KMS-11 (cell line): ENCODE measurements around the gene WNT3.

Source experiments
- H2AFZ ChIP-seq: fragments of 200-600 bp; sonication (generic); 2 replicates; pipeline ENCODE4 v1.6.1; 2016; ENCODE audit warnings: antibody characterized with exemption, mixed run types, low read depth
- H3K27ac ChIP-seq: fragments of 200-600 bp; sonication (generic); 2 replicates; pipeline ENCODE4 v1.6.1; 2016; ENCODE audit warnings: mild to moderate bottlenecking, mixed run types
- H3K27me3 ChIP-seq: fragments of 200-600 bp; sonication (generic); 2 replicates; pipeline ENCODE4 v1.6.1; 2017; ENCODE audit warnings: mild to moderate bottlenecking, low read depth, mixed run types, moderate library complexity; ENCODE audit not compliant: insufficient read depth
- H3K36me3 ChIP-seq: fragments of 200-600 bp; sonication (generic); 2 replicates; pipeline ENCODE4 v1.6.1; 2017; ENCODE audit warnings: mild to moderate bottlenecking, mixed run types; ENCODE audit not compliant: insufficient read depth
- H3K4me1 ChIP-seq: fragments of 200-600 bp; sonication (generic); 2 replicates; pipeline ENCODE4 v1.6.1; 2016; ENCODE audit warnings: mild to moderate bottlenecking, low read depth, mixed run types; ENCODE audit not compliant: poor library complexity, severe bottlenecking
- H3K4me2 ChIP-seq: fragments of 200-600 bp; sonication (generic); 2 replicates; pipeline ENCODE4 v1.7.0; 2016; ENCODE audit warnings: mild to moderate bottlenecking, mixed run types
- H3K4me3 ChIP-seq: fragments of 200-600 bp; sonication (generic); IDR thresholded peaks from 2 replicates; pipeline ENCODE4 v1.6.1; 2017; ENCODE audit warnings: low read depth, low read length, mixed read lengths; ENCODE audit not compliant: insufficient read depth
- H3K79me2 ChIP-seq: fragments of 200-600 bp; sonication (generic); 2 replicates; pipeline ENCODE4 v1.6.1; 2016; ENCODE audit warnings: low read depth, mixed run types; ENCODE audit not compliant: insufficient read depth
- H3K9ac ChIP-seq: fragments of 200-600 bp; sonication (generic); 2 replicates; pipeline ENCODE4 v1.6.1; 2016; ENCODE audit warnings: mild to moderate bottlenecking, mixed run types
- H4K20me1 ChIP-seq: fragments of 200-600 bp; sonication (generic); 2 replicates; pipeline ENCODE4 v1.6.1; 2016; ENCODE audit warnings: mild to moderate bottlenecking, mixed run types; ENCODE audit not compliant: insufficient read depth
- CTCF ChIP-seq: fragments of 200-600 bp; sonication (generic); conservative IDR thresholded peaks from 2 replicates; pipeline ENCODE4 v1.6.1; 2017; ENCODE audit warnings: low read depth, mild to moderate bottlenecking, antibody characterized with exemption, low read length, moderate library complexity, mixed read lengths

The WNT3 gene

GRCh38 chr17:46850688-46851028, 32.2 kb upstream of the WNT3 start:
- H3K27ac ChIP-seq: no peak overlapping the region
- no peaks in the 10 kb centered on the region for H3K36me3 ChIP-seq
- TF ChIP-seq CTCF: no peak
- H4K20me1 ChIP-seq: no peaks in the 10 kb centered on the region
- no peak overlapping the region for H3K4me2 ChIP-seq
- no peaks in the 10 kb centered on the region for H3K4me1 ChIP-seq
- no peak overlapping the region for H2AFZ ChIP-seq
- no peak overlapping the region for H3K4me3 ChIP-seq
- no peak overlapping the region for H3K9ac ChIP-seq
- no peaks in the 10 kb centered on the region for H3K79me2 ChIP-seq
- no peaks in the 10 kb centered on the region for H3K27me3 ChIP-seq

DNA sequence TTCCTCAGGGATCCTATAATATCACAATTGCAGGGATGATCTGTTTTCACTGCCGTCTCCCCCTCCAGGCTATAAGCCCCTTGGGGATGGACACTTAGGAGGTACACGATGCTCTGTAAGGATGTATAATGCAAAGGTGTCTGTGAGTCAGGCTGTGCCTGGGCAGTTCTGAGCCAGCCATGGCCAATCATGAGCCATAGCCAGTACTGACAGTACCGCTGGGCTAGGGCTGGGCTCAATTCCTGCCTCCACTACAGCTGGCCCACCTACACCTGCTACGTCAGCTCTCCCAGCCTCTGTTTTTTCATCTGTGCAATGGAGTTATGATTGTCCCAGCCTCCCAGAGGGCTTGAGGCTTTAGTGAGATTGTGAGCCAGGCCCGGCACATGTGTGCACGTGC, 30.0 kb upstream of the WNT3 start:
- no peak overlapping the region for H3K27ac ChIP-seq
- no peaks in the 10 kb centered on the region for H3K27me3 ChIP-seq

DNA sequence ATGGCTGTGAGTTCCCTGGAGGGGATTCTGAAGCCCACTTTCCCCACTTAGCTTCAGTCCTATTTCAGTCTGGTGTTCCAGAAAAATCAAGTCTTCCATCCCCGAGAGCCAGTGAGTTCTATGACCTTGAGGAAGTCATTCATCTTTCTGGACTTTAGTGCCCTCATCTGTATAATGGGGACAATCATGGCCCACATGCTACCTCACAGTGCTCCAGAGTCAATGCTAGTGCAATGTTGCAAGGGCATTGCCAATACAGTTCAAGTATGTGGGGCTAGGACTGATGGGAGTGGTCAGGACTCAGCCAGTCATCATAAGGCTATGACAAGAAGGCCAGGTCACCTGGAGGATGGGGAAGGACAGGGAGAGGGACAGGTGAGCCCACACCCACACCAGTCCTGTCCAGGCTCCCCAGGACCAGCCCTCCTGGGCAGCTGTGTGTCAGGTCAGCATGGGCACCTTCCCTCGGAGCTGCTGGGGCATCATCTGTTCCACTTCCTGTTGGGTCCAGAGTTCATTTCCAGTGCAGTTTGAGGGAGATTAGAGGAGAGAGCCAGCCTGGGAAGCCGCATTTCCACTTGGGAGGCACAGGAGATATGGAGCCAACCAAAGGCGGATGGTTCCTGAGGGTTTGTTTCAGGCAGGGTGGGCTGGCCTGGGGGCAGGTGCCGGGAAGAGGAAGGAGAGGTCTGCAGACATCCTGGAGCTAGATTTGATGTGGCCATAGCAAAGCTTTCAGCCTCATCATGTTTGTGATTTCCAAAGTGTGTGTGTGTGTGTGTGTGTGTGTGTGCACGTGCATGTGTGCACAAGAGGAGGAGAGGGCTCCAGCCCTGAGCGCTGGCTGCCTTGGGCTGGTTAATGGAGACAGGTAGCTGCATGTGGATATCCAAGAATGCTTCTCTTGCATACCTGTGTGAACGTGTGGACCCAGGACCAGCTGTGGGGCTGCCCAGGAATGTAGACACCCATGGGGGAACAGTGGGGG, 29.0 kb upstream of the WNT3 start:
- H3K4me3 ChIP-seq: no peak overlapping the region
- no peak overlapping the region for H3K9ac ChIP-seq
- no peaks in the 10 kb centered on the region for H4K20me1 ChIP-seq
- no peak for TF ChIP-seq CTCF
- H3K36me3 ChIP-seq: no peaks in the 10 kb centered on the region
- no peak overlapping the region for H3K4me2 ChIP-seq
- H2AFZ ChIP-seq: no peak overlapping the region
- H3K79me2 ChIP-seq: no peaks in the 10 kb centered on the region
- H3K27me3 ChIP-seq: no peaks in the 10 kb centered on the region
- H3K4me1 ChIP-seq: no peaks in the 10 kb centered on the region
- no peak overlapping the region for H3K27ac ChIP-seq

More for the DNA sequence above, 30.0 kb upstream of the WNT3 start:
- no peaks in the 10 kb centered on the region for H3K4me1 ChIP-seq
- H3K4me2 ChIP-seq: no peak overlapping the region
- no peaks in the 10 kb centered on the region for H3K36me3 ChIP-seq
- no peaks in the 10 kb centered on the region for H4K20me1 ChIP-seq
- no peak overlapping the region for H2AFZ ChIP-seq
- no peak overlapping the region for H3K9ac ChIP-seq
- no peaks in the 10 kb centered on the region for H3K79me2 ChIP-seq
- no peak overlapping the region for H3K4me3 ChIP-seq
- no peak for TF ChIP-seq CTCF

GRCh38 chr17:46842835-46843234, 24.3 kb upstream of the WNT3 start:
- Histone ChIP-seq H3K4me2 (no peak overlapping the region), H3K9ac (no peak overlapping the region), H3K27me3 (no peaks in the 10 kb centered on the region), H3K4me1 (no peaks in the 10 kb centered on the region), H3K79me2 (no peaks in the 10 kb centered on the region), H3K4me3 (no peak overlapping the region), H2AFZ (no peak overlapping the region), H3K27ac (no peak overlapping the region), H3K36me3 (no peaks in the 10 kb centered on the region), H4K20me1 (no peaks in the 10 kb centered on the region)
- peak; percentile 79 for TF ChIP-seq CTCF
